Measurements from ENCODE around the gene ACSS1. TPM values are rescaled to one million over a fixed set of nuclear protein-coding genes. Genes with fewer than 3 reads are reported as not detected.

The ACSS1 gene
- total RNA-seq, 4 donors from 2014 or later: 33.7 to 42.3 (median 38.4) TPM

DNA sequence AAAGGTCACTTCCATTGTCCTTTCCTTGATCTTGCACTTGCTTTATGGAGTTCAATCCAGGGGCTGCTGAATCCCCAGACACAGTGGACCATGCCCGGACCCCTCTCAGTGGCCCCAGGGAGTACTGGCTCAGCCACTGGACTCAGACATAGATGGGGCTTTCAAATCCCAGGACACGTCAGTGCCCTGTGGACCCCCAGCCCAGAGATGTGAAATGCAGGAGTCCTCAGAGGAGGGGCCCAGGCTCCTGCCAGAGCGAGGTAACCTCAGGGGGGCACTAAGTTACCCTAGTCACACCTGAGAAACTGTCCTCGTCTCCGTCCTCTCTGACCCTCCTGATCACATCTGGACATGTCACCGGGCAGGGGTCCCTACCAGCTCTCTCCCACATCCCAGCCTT is 46.7 kb downstream of the ACSS1 start:
- no peak overlapping the region for H3K4me3 ChIP-seq (ENCODE audit: low read depth, poor library complexity, severe bottlenecking)
- intact Hi-C loops (cut with DNase I; ENCODE audit: low total_unique reads): no loop called here
- 91 to 98% methylated on average over 6 of the region's 6 CpGs for WGBS, 2 donors
- TF ChIP-seq, protein P1, sequence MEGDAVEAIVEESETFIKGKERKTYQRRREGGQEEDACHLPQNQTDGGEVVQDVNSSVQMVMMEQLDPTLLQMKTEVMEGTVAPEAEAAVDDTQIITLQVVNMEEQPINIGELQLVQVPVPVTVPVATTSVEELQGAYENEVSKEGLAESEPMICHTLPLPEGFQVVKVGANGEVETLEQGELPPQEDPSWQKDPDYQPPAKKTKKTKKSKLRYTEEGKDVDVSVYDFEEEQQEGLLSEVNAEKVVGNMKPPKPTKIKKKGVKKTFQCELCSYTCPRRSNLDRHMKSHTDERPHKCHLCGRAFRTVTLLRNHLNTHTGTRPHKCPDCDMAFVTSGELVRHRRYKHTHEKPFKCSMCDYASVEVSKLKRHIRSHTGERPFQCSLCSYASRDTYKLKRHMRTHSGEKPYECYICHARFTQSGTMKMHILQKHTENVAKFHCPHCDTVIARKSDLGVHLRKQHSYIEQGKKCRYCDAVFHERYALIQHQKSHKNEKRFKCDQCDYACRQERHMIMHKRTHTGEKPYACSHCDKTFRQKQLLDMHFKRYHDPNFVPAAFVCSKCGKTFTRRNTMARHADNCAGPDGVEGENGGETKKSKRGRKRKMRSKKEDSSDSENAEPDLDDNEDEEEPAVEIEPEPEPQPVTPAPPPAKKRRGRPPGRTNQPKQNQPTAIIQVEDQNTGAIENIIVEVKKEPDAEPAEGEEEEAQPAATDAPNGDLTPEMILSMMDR (IDR thresholded peaks at IDR 0.05): no peak
- no peak for TF ChIP-seq POLR2A (IDR thresholded peaks at IDR 0.05)
- peak in 1 of 2 donors; percentile 80 for DNase-seq (ENCODE audit: low spot score in 2 of 2)

DNA sequence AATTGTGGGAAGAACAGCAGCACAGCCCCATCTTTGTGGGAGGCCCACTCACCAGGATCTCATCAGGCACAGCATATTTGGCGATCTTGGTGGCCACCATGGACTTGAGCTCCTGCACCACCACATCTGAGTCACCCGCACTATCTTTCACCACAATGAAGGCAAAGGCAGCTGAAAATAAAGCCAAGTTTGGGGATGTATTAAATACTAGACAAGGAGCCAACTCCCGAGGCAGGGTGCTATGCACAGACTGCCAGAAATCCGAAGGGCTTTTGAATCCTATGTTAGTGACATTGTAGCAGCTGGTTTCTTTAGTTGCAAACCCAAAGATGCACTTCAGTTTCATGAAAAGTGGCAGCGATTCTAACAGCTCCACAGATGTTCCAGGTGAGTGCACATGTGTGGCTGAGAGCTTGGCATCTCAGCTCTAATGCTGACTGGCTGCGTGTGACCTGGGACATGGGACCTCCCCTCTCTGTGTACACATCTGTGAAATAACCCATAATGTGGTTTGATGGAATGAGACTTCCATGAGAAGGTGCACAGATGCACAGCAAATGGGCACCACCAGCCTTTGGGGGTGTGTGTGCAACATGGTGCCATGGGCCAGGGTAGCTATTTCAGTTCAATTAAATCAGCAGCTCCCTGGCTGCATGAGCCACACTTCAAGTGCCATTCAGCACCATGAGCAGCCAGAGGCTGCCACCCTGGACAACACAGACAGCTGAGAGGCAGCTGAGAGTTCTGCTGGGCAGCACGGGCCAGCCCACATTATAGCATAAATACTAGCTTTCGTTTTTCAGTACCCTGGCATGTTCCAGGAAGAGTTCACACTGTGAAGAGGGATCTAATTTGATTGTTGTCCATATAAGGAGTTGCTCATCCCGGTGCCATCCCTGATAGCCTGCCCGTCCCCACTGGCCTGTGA is 48.5 kb downstream of the ACSS1 start:
- TF ChIP-seq, protein P1 (IDR thresholded peaks at IDR 0.05): no peak
- no peak for TF ChIP-seq POLR2A (IDR thresholded peaks at IDR 0.05)
- intact Hi-C loops (cut with DNase I; ENCODE audit: low total_unique reads): no loop called here
- 74 to 77% methylated on average over 10 of the region's 10 CpGs for WGBS, 2 donors
- peak in 1 of 2 donors; percentile 80 for DNase-seq (ENCODE audit: low spot score in 2 of 2)
- no peak overlapping the region for H3K4me3 ChIP-seq (ENCODE audit: low read depth, poor library complexity, severe bottlenecking)

DNA sequence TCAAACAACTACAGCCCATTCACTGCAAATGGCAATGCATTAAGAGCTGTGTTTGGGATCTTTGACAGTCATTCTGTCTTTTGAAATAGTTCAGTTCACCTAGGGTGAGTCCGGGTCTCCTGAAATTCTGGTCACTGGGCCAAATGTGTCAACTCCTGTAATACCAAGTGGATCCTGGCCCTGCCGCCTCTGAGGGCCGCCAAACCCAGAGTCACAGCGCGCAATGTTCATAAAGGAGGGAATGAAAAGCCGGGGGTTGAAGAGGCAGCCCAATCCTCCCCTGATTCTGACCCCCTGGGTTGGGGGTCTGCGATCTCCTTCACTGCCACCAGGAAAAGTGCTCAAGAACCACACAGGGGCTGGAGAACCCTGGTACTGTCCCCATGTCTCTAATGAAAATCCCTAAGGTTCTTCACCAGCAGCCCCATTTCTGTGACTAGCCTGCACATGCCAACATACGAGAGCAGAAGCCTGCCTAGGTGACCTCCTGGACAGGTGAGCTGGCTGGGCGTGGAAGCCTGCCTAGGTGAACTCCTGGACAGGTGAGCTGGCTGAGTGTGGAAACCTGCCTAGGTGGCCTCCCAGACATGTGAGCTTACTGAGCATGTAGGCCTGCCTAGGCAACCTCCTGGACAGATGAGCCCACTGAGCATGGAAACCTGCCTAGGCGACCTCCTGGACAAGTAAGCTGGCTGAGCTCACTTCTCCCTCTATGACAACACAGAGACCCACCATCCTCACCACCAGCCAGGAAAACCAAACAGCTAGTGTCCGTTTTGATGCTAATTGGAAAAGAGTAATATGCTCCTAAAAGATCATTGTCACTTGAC is 49.3 kb downstream of the ACSS1 start:
- intact Hi-C loops (cut with DNase I; ENCODE audit: low total_unique reads): no loop called here
- TF ChIP-seq, protein P1 (IDR thresholded peaks at IDR 0.05): no peak
- no peak for TF ChIP-seq POLR2A (IDR thresholded peaks at IDR 0.05)
- 90 to 95% methylated on average over 11 of the region's 11 CpGs for WGBS, 2 donors
- H3K4me3 ChIP-seq (ENCODE audit: low read depth, poor library complexity, severe bottlenecking): no peak overlapping the region
- peak in 1 of 2 donors; percentile 72 for DNase-seq (ENCODE audit: low spot score in 2 of 2)

DNA sequence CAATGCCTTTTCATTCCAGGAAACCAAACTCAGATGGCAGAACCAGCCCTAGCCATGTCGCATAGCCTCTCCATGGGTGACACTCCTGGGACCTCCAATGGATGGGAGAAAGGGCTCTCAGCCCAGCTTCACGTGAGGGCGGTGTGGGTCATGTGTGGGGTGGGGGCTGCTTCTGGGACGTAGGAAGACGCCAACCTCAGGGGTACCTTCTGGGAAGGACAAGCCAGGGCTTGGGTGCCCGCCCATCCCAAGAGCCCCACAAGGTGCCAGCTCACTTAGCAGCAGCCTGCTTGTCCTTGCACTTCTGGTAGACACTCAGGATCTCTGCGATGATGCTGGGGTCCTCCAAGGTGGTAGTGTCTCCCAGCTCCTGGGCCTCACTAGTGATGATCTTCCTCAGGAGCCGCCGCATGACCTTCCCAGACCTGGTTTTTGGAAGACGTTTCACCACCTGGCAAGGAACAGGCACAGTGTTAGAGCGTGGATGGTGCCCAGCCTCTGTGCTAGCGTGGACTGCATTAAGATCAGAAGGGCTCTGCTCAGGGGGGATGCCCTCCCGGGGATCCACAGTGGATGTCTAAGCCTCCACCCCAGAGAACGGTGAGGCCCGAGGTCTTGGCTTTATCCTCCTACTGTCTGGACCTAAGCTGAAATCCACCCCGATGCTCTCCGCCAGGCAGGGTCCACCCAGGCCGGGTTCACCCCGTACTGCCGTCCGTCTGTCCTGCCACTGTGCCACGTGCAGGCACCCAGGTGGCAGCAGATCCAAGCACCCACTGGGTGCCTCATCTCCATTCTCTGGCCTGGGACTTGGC is 50.2 kb downstream of the ACSS1 start:
- no peak overlapping the region for H3K4me3 ChIP-seq (ENCODE audit: low read depth, poor library complexity, severe bottlenecking)
- intact Hi-C loops (cut with DNase I; ENCODE audit: low total_unique reads): no loop called here
- TF ChIP-seq POLR2A (IDR thresholded peaks at IDR 0.05): no peak
- TF ChIP-seq, protein P1 (IDR thresholded peaks at IDR 0.05): no peak
- 93 to 95% methylated on average over 20 to 21 of the region's 22 CpGs for WGBS, 2 donors
- DNase-seq (ENCODE audit: low spot score in 2 of 2): peak in 1 of 2 donors; percentile 80

DNA sequence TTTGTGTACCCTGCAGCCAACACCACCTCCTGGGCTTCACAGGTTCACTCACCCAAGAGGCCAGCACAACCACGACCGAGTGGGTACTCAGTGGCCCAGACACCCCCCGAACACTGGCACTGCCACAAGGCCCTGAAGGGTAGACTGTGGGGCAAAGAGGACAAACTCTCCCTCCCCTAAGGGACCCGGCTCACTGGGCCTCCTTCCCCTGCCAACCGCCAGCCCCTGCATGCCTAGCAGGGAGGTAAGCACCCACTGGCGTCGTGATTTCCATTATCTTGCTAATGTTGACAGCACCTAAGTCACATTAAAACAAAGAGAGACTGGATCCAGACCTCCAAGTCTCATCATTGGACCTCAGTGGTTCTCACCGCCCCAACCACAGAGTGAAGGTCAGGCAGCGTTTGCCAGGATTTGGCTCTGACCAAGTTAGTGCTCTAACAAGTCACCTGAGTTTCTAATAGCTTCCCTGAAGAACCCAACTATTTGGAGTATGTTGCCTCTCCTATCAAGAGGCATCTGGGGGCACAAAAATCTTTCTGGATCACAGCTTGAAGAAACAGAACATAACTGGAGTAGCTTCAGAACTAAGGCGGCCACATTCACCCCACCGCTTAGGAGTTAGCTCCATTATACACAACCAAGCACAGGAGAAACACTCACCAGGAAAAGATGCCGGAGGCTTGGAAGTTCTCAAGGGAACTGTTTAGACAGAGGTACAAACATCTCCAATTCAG is 51.3 kb downstream of the ACSS1 start:
- no peak overlapping the region for H3K4me3 ChIP-seq (ENCODE audit: low read depth, poor library complexity, severe bottlenecking)
- 84 to 86% methylated on average over 12 of the region's 12 CpGs for WGBS, 2 donors
- TF ChIP-seq, protein P1 (IDR thresholded peaks at IDR 0.05): no peak
- no peak for TF ChIP-seq POLR2A (IDR thresholded peaks at IDR 0.05)
- DNase-seq (ENCODE audit: low spot score in 2 of 2): peak in 1 of 2 donors; percentile 65
- intact Hi-C loops (cut with DNase I; ENCODE audit: low total_unique reads): no loop called here
